Activated CD8-positive, alpha-beta T cell treated with anti-CD3 and anti-CD28 coated beads for 36 hours (primary cell): ENCODE data around the gene NOS2. TPM values are rescaled to one million over a fixed set of nuclear protein-coding genes. Genes with fewer than 3 reads are reported as not detected.
A peak's percentile ranks its signal among the peaks of the same experiment; 100 is the strongest.

ENCODE experiments used
- ATAC-seq: fragments of 200-7000 bp; cut with Tn5 transposase; one replicate; pipeline ENCODE4 v1.10.0; 2021; ENCODE audit warnings: mild to moderate bottlenecking, moderate library complexity
- CTCF ChIA-PET: fragments of 350-600 bp; sonication (Branson Sonifier 250); formaldehyde crosslinking; loops from one replicate; lab custom pipeline; 2021; ENCODE audit warnings: antibody characterized with exemption; lab: Charles Lee
- POLR2A ChIA-PET: fragments of 350-600 bp; sonication (Branson Sonifier 250); formaldehyde crosslinking; loops from one replicate; lab custom pipeline; 2021; ENCODE audit warnings: antibody characterized with exemption; lab: Charles Lee
- DNase-seq: peaks from one replicate; pipeline ENCODE4 v3.0.0-alpha.2; 2020
- H3K27ac Mint-ChIP-seq: one replicate; pipeline ENCODE4 v1.8.0; 2021; ENCODE audit warnings: mild to moderate bottlenecking, mixed read lengths
- H3K27me3 Mint-ChIP-seq: one replicate; pipeline ENCODE4 v1.8.0; 2021; ENCODE audit warnings: mixed read lengths
- H3K36me3 Mint-ChIP-seq: one replicate; pipeline ENCODE4 v1.8.0; 2021; ENCODE audit warnings: low read depth, mixed read lengths
- H3K4me1 Mint-ChIP-seq: one replicate; pipeline ENCODE4 v1.8.0; 2021; ENCODE audit warnings: low read depth, mixed read lengths
- H3K4me3 Mint-ChIP-seq: one replicate; pipeline ENCODE4 v1.8.0; 2021; ENCODE audit warnings: mild to moderate bottlenecking, moderate library complexity, mixed read lengths
- H3K9me3 Mint-ChIP-seq: one replicate; pipeline ENCODE4 v1.8.0; 2021; ENCODE audit warnings: mixed read lengths
- CTCF ChIP-seq: fragments of 200-600 bp; IDR thresholded peaks from one replicate; pipeline ENCODE4 v1.8.0; 2022; ENCODE audit warnings: antibody characterized with exemption, mild to moderate bottlenecking
- intact Hi-C: fragments of 100-400 bp; cut with micrococcal nuclease; formaldehyde crosslinking; loops from one replicate; pipeline ENCODE4 v1.10.0; 2022
- total RNA-seq, 2 experiments: library from RNA; stranded (reverse); gene quantifications; one replicate each; pipeline ENCODE4 v1.2.3, GENCODE V29; 2021

NOS2 gene
- total RNA-seq, 2 experiments from 2014 or later = not detected

- DNase-seq = no peak
- Mint-ChIP-seq H3K36me3 (no peaks in the 10 kb centered on the region), H3K27ac (no peak overlapping the region), H3K27me3 (no peaks in the 10 kb centered on the region), H3K9me3 (no peaks in the 10 kb centered on the region), H3K4me3 (no peak overlapping the region), H3K4me1 (no peaks in the 10 kb centered on the region)
- no peak for TF ChIP-seq CTCF
- ChIA-PET POLR2A (no interaction called here), CTCF (interaction anchor here (1.4 to 1.5 kb wide), 2 partner anchors 103 to 117 kb away, joined by 3 to 6 read pairs; partner anchors contain the start of gene LYRM9)
- intact Hi-C loops = no loop called here
- no peak for ATAC-seq
Measured at GRCh38 chr17:27776882-27777624, 23.3 kb downstream of the NOS2 start.

GRCh38 chr17:27771586-27771985 is 28.7 kb downstream of the NOS2 start:
- no peak overlapping the region for H3K27ac Mint-ChIP-seq
- intact Hi-C loops = no loop called here
- POLR2A ChIA-PET = no interaction called here
- DNase-seq (no peak), ATAC-seq (no peak)
- no peak for TF ChIP-seq CTCF
- CTCF ChIA-PET = no interaction called here
- no peaks in the 10 kb centered on the region for H3K36me3 Mint-ChIP-seq
- no peaks in the 10 kb centered on the region for H3K27me3 Mint-ChIP-seq
- no peak overlapping the region for H3K4me3 Mint-ChIP-seq
- no peaks in the 10 kb centered on the region for H3K4me1 Mint-ChIP-seq
- no peaks in the 10 kb centered on the region for H3K9me3 Mint-ChIP-seq

- ChIA-PET CTCF (interaction anchor here (2.5 kb wide), 1 partner anchor 11 kb away, joined by 12 read pairs; no protein-coding TSS in a partner anchor), POLR2A (interaction anchor here (0.7 kb wide), 1 partner anchor 123 kb away, joined by 3 read pairs; no protein-coding TSS in a partner anchor)
- intact Hi-C loops = no loop called here
- no peak for TF ChIP-seq CTCF
- ATAC-seq (no peak), DNase-seq (no peak)
- Mint-ChIP-seq H3K4me3 (no peak overlapping the region), H3K27me3 (no peaks in the 10 kb centered on the region), H3K27ac (no peak overlapping the region), H3K9me3 (no peaks in the 10 kb centered on the region), H3K4me1 (peaks cover 2% of the 10 kb centered on the region), H3K36me3 (no peaks in the 10 kb centered on the region)
Measured at GRCh38 chr17:27770877-27771276, 29.5 kb downstream of the NOS2 start.

GRCh38 chr17:27768858-27769410 is 31.4 kb downstream of the NOS2 start:
- ChIA-PET POLR2A (no interaction called here), CTCF (interaction anchor here (1.0 to 2.5 kb wide), 3 partner anchors 9 to 112 kb away, joined by 3 to 12 read pairs (median 7); no protein-coding TSS in a partner anchor)
- H3K4me3 Mint-ChIP-seq = no peak overlapping the region
- peaks cover 2% of the 10 kb centered on the region for H3K4me1 Mint-ChIP-seq
- no peaks in the 10 kb centered on the region for H3K9me3 Mint-ChIP-seq
- DNase-seq (no peak), ATAC-seq (no peak)
- no peaks in the 10 kb centered on the region for H3K27me3 Mint-ChIP-seq
- intact Hi-C loops = no loop called here
- no peak overlapping the region for H3K27ac Mint-ChIP-seq
- TF ChIP-seq CTCF = no peak
- H3K36me3 Mint-ChIP-seq = no peaks in the 10 kb centered on the region

- H3K27ac Mint-ChIP-seq = no peak overlapping the region
- H3K4me1 Mint-ChIP-seq = peaks cover 2% of the 10 kb centered on the region
- no peaks in the 10 kb centered on the region for H3K36me3 Mint-ChIP-seq
- DNase-seq (peak; percentile 7), ATAC-seq (peak; percentile 71)
- ChIA-PET POLR2A (interaction anchor here (1.0 kb wide), 1 partner anchor 62 kb away, joined by 3 read pairs; no protein-coding TSS in a partner anchor), CTCF (interaction anchor here (1.7 kb wide), 1 partner anchor 127 kb away, joined by 5 read pairs; no protein-coding TSS in a partner anchor)
- no peaks in the 10 kb centered on the region for H3K9me3 Mint-ChIP-seq
- intact Hi-C loops = no loop called here
- no peak for TF ChIP-seq CTCF
- H3K27me3 Mint-ChIP-seq = no peaks in the 10 kb centered on the region
- H3K4me3 Mint-ChIP-seq = no peak overlapping the region
Measured at GRCh38 chr17:27766438-27766837, 33.9 kb downstream of the NOS2 start.
